Mesendoderm (in vitro differentiated cells): ENCODE data around the gene GET4.

Experiments used
- DNase-seq: peaks from one replicate; pipeline ENCODE4 v3.0.0; 2013
- H2AK5ac ChIP-seq: 2 replicates; pipeline ENCODE4 v1.6.1; 2013; ENCODE audit warnings: low read length, inconsistent platforms
- H2BK120ac ChIP-seq: 2 replicates; pipeline ENCODE4 v1.6.1; 2013; ENCODE audit warnings: low read depth, mild to moderate bottlenecking, low read length, moderate library complexity, mixed read lengths
- H2BK15ac ChIP-seq: replicated peaks from 2 replicates; pipeline ENCODE4 v1.6.1; 2013; ENCODE audit warnings: low read depth, mild to moderate bottlenecking, moderate library complexity
- H2BK5ac ChIP-seq: 2 replicates; pipeline ENCODE4 v1.6.1; 2013; ENCODE audit warnings: low read length, inconsistent platforms
- H3K18ac ChIP-seq: 2 replicates; pipeline ENCODE4 v1.6.1; 2013; ENCODE audit warnings: mild to moderate bottlenecking, low read length, mixed read lengths
- H3K23ac ChIP-seq: one replicate; pipeline ENCODE4 v1.6.1; 2013; ENCODE audit warnings: low read length
- H3K27ac ChIP-seq: 2 replicates; pipeline ENCODE4 v1.5.1; 2013; ENCODE audit warnings: low read depth, mild to moderate bottlenecking, inconsistent platforms, low read length, moderate library complexity
- H3K27me3 ChIP-seq: 2 replicates; pipeline ENCODE4 v1.6.1; 2013; ENCODE audit warnings: low read length, control low read depth, mild to moderate bottlenecking, inconsistent platforms; ENCODE audit not compliant: insufficient read depth, poor library complexity
- H3K36me3 ChIP-seq: 2 replicates; pipeline ENCODE4 v1.6.1; 2013; ENCODE audit warnings: low read length, inconsistent platforms; ENCODE audit not compliant: control insufficient read depth, insufficient read depth
- H3K4ac ChIP-seq: one replicate; pipeline ENCODE4 v1.6.1; 2013; ENCODE audit warnings: low read depth, mild to moderate bottlenecking, low read length, moderate library complexity
- H3K4me1 ChIP-seq: 2 replicates; pipeline ENCODE4 v1.6.1; 2013; ENCODE audit warnings: low read depth, low read length, inconsistent platforms; ENCODE audit not compliant: control insufficient read depth
- H3K4me2 ChIP-seq: 2 replicates; pipeline ENCODE4 v1.6.1; 2013; ENCODE audit warnings: low read length
- H3K4me3 ChIP-seq: 2 replicates; pipeline ENCODE4 v1.5.1; 2013; ENCODE audit warnings: mild to moderate bottlenecking, low read length
- H3K56ac ChIP-seq: one replicate; pipeline ENCODE4 v1.6.1; 2013; ENCODE audit warnings: low read length
- H3K79me1 ChIP-seq: 2 replicates; pipeline ENCODE4 v1.6.1; 2013; ENCODE audit warnings: low read length, inconsistent platforms
- H3K79me2 ChIP-seq: 2 replicates; pipeline ENCODE4 v1.6.1; 2013; ENCODE audit warnings: mild to moderate bottlenecking, low read length; ENCODE audit not compliant: control insufficient read depth, insufficient read depth
- H3K9ac ChIP-seq: 2 replicates; pipeline ENCODE4 v1.6.1; 2013; ENCODE audit warnings: low read length, inconsistent platforms
- H4K5ac ChIP-seq: one replicate; pipeline ENCODE4 v1.6.1; 2013; ENCODE audit warnings: low read length
- H4K8ac ChIP-seq: one replicate; pipeline ENCODE4 v1.6.1; 2013; ENCODE audit warnings: low read depth, mild to moderate bottlenecking, control low read depth, low read length, moderate library complexity
- WGBS: extraction: QIAGEN DNeasy Blood & Tissue Kit; methylation state at CpG from one replicate; pipeline ENCODE4 v1.1.7; 2013; ENCODE audit warnings: low lambda C conversion rate, missing lambda C conversion rate; ENCODE audit not compliant: insufficient coverage; ENCODE audit errors: extremely low coverage; 5-methylcytosine and 5-hydroxymethylcytosine counted together

Gene GET4

DNA sequence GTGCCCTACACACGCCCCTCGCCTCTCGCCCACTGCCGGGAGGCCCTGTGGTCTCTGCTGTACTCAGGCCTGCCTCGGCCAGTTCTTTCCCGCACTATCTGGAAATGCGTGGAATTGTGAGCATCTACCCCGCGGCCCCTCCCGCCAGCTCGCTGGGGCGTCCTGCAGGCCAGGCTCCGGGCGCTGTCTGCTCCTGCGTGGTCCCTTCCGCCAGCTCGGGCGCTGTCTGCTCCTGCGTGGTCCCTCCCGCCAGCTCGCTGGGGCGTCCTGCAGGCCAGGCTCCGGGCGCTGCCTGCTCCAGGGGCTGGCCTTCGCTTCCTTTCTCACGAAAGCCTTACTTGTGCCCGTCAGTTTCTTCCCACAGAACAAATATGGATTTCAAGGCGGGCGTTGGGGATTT is 14.9 kb downstream of the GET4 start:
- Histone ChIP-seq H3K9ac (no peak overlapping the region), H3K23ac (no peak overlapping the region), H4K8ac (no peak overlapping the region), H3K4ac (no peak overlapping the region), H2BK15ac (no peak overlapping the region), H3K27me3 (no peaks in the 10 kb centered on the region), H3K4me3 (no peak overlapping the region), H3K56ac (no peak overlapping the region), H3K4me2 (no peak overlapping the region), H3K79me2 (peaks cover 23% of the 10 kb centered on the region), H2AK5ac (no peak overlapping the region), H4K5ac (no peak overlapping the region), H3K4me1 (no peaks in the 10 kb centered on the region), H3K36me3 (peaks cover 14% of the 10 kb centered on the region), H2BK5ac (no peak overlapping the region), H2BK120ac (no peak overlapping the region), H3K27ac (no peak overlapping the region), H3K18ac (no peak overlapping the region), H3K79me1 (peaks cover 22% of the 10 kb centered on the region)
- no peak for DNase-seq
- WGBS, result no CpG with 5 or more reads among the region's 29 CpGs

GRCh38 chr7:891805-892204 is 15.5 kb downstream of the GET4 start:
- no peak overlapping the region for H4K5ac ChIP-seq
- no peak overlapping the region for H3K4me3 ChIP-seq
- no peak overlapping the region for H3K4ac ChIP-seq
- no peak overlapping the region for H2BK5ac ChIP-seq
- peaks cover 20% of the 10 kb centered on the region for H3K79me1 ChIP-seq
- no peak overlapping the region for H3K23ac ChIP-seq
- no peak overlapping the region for H4K8ac ChIP-seq
- H2AK5ac ChIP-seq, result no peak overlapping the region
- H3K27me3 ChIP-seq, result no peaks in the 10 kb centered on the region
- no peak overlapping the region for H2BK15ac ChIP-seq
- no peak overlapping the region for H3K18ac ChIP-seq
- H3K79me2 ChIP-seq, result peaks cover 18% of the 10 kb centered on the region
- no peak for DNase-seq
- WGBS, result no CpG with 5 or more reads among the region's 20 CpGs
- no peak overlapping the region for H3K27ac ChIP-seq
- no peaks in the 10 kb centered on the region for H3K4me1 ChIP-seq
- H2BK120ac ChIP-seq, result no peak overlapping the region
- H3K9ac ChIP-seq, result no peak overlapping the region
- H3K56ac ChIP-seq, result no peak overlapping the region
- H3K36me3 ChIP-seq, result peaks cover 14% of the 10 kb centered on the region
- no peak overlapping the region for H3K4me2 ChIP-seq

- Histone ChIP-seq H2BK5ac (no peak overlapping the region), H3K36me3 (peaks cover 16% of the 10 kb centered on the region), H3K56ac (no peak overlapping the region), H3K4me2 (no peak overlapping the region), H3K4ac (no peak overlapping the region), H3K9ac (no peak overlapping the region), H4K5ac (no peak overlapping the region), H3K23ac (no peak overlapping the region), H2BK120ac (no peak overlapping the region), H4K8ac (no peak overlapping the region), H3K4me1 (no peaks in the 10 kb centered on the region), H3K18ac (no peak overlapping the region), H3K4me3 (no peak overlapping the region), H2BK15ac (no peak overlapping the region), H3K27me3 (no peaks in the 10 kb centered on the region), H2AK5ac (no peak overlapping the region), H3K27ac (no peak overlapping the region), H3K79me2 (peaks cover 11% of the 10 kb centered on the region), H3K79me1 (peaks cover 14% of the 10 kb centered on the region)
- no peak for DNase-seq
- whole genome bisulfite sequencing, result 100% methylated on average over 6 of the region's 48 CpGs
These were observed 16.6 kb downstream of the GET4 start for GRCh38 chr7:892648-893593.

DNA sequence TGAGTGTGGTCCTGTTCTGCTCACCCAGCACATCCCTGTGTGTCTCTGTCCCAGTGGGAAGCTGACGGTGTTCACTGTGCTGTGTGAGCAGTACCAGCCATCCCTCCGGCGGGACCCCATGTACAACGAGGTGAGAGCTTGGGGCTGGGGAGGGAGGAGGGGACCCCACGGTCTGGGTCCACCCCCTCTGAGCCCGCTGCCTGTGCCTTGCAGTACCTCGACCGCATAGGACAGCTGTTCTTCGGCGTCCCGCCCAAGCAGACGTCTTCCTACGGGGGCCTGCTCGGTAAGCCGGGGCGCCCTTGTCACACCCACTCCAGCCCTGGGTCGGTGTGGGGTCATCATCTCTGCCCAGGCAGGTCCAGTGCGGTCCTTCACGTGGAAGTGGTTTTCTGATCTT is 17.3 kb downstream of the GET4 start:
- H2BK120ac ChIP-seq, result no peak overlapping the region
- H3K79me2 ChIP-seq, result peaks cover 5% of the 10 kb centered on the region
- no peak for DNase-seq
- no peak overlapping the region for H3K27ac ChIP-seq
- peaks cover 11% of the 10 kb centered on the region for H3K79me1 ChIP-seq
- H3K4me1 ChIP-seq, result no peaks in the 10 kb centered on the region
- no peak overlapping the region for H2BK15ac ChIP-seq
- H3K4me2 ChIP-seq, result no peak overlapping the region
- no peaks in the 10 kb centered on the region for H3K27me3 ChIP-seq
- H2AK5ac ChIP-seq, result no peak overlapping the region
- H3K18ac ChIP-seq, result no peak overlapping the region
- H2BK5ac ChIP-seq, result no peak overlapping the region
- H4K8ac ChIP-seq, result no peak overlapping the region
- no peak overlapping the region for H3K9ac ChIP-seq
- H4K5ac ChIP-seq, result no peak overlapping the region
- no peak overlapping the region for H3K56ac ChIP-seq
- H3K4me3 ChIP-seq, result no peak overlapping the region
- H3K23ac ChIP-seq, result no peak overlapping the region
- H3K4ac ChIP-seq, result no peak overlapping the region
- H3K36me3 ChIP-seq, result peaks cover 16% of the 10 kb centered on the region
- WGBS, result no CpG with 5 or more reads among the region's 19 CpGs

- Histone ChIP-seq H2BK120ac (no peak overlapping the region), H3K4me2 (no peak overlapping the region), H3K56ac (no peak overlapping the region), H2BK5ac (no peak overlapping the region), H3K27me3 (no peaks in the 10 kb centered on the region), H3K9ac (no peak overlapping the region), H3K36me3 (peaks cover 16% of the 10 kb centered on the region), H3K18ac (no peak overlapping the region), H4K5ac (no peak overlapping the region), H3K79me1 (peaks cover 5% of the 10 kb centered on the region), H4K8ac (no peak overlapping the region), H3K27ac (no peak overlapping the region), H2AK5ac (no peak overlapping the region), H3K4ac (no peak overlapping the region), H3K4me1 (no peaks in the 10 kb centered on the region), H3K23ac (no peak overlapping the region), H3K79me2 (no peaks in the 10 kb centered on the region), H2BK15ac (no peak overlapping the region), H3K4me3 (no peak overlapping the region)
- no peak for DNase-seq
- no CpG with 5 or more reads among the region's 40 CpGs for WGBS
These were observed 18.0 kb downstream of the GET4 start for GRCh38 chr7:894164-894867.
